Endothelial cell of umbilical vein (primary cell): Measurements from ENCODE around the gene NDUFAF2. TPM values are rescaled to one million over a fixed set of nuclear protein-coding genes. Genes with fewer than 3 reads are reported as not detected.

Source experiments
- BruUV-seq: library from RNA; stranded (reverse); fragments of 400-500 nt; replicated peaks from 2 replicates; lab custom pipeline; 2021; lab: Mats Ljungman, UMichigan
- CTCF ChIA-PET: fragments of 300-600, 350-600 bp; sonication (Branson Sonifier 250); formaldehyde crosslinking; loops from one replicate; lab custom pipeline; 2021; ENCODE audit warnings: antibody characterized with exemption, inconsistent platforms; lab: Charles Lee
- POLR2A ChIA-PET: fragments of 300-600, 350-600 bp; sonication (Branson Sonifier 250); formaldehyde crosslinking; loops from one replicate; lab custom pipeline; 2021; ENCODE audit warnings: antibody characterized with exemption, inconsistent platforms; lab: Charles Lee
- DNase-seq: peaks from one replicate; pipeline ENCODE4 v3.0.0-alpha.2; 2011; ENCODE audit warnings: low read depth, low spot score
- FAIRE-seq: peaks from 2 replicates; lab custom pipeline; 2011; peaks lifted over from hg19 to GRCh38; lab: Jason Lieb, UNC
- H2AFZ ChIP-seq: 2 replicates; pipeline ENCODE4 v1.6.0; 2012; ENCODE audit warnings: low read depth, low read length, control low read depth, inconsistent platforms
- H3K27ac ChIP-seq: 2 replicates; pipeline ENCODE4 v1.5.1; 2011; ENCODE audit warnings: low read depth, mild to moderate bottlenecking, control low read depth, low read length, moderate library complexity; ENCODE audit not compliant: insufficient read depth
- H3K27me3 ChIP-seq, 2 experiments: 2 replicates each; pipeline versions ENCODE4 v1.6.0 to v1.6.1; 2011; ENCODE audit warnings: low read length in 2 of 2, mixed read lengths in 1 of 2; ENCODE audit not compliant: control insufficient read depth in 2 of 2, insufficient read depth in 2 of 2
- H3K36me3 ChIP-seq, 2 experiments: 2 replicates in 1 of 2; 3 replicates in 1 of 2; pipeline ENCODE4 v1.5.1; 2011; ENCODE audit warnings: low read length in 2 of 2, mild to moderate bottlenecking in 1 of 2, moderate library complexity in 1 of 2; ENCODE audit not compliant: control insufficient read depth in 2 of 2, insufficient read depth in 2 of 2; ENCODE audit errors: extremely low read depth in 1 of 2
- H3K4me1 ChIP-seq: 3 replicates; pipeline ENCODE4 v1.5.1; 2011; ENCODE audit warnings: mild to moderate bottlenecking, low read length; ENCODE audit not compliant: control insufficient read depth, insufficient read depth; ENCODE audit errors: extremely low read depth
- H3K4me2 ChIP-seq: 2 replicates; pipeline ENCODE4 v1.6.1; 2011; ENCODE audit warnings: low read length, control low read depth, mixed read lengths; ENCODE audit not compliant: insufficient read depth
- H3K4me3 ChIP-seq, 3 experiments: fragments of 200-600 bp in 1 of 3; sonication (generic), shearing (Covaris generic) in 1 of 3; replicated peaks in 1 of 3; 2 replicates each; pipeline ENCODE4 v1.5.1; 2011 to 2016; ENCODE audit warnings: control low read depth in 3 of 3, low read length in 3 of 3, mild to moderate bottlenecking in 2 of 3, inconsistent platforms in 1 of 3, low read depth in 1 of 3, moderate library complexity in 1 of 3; ENCODE audit not compliant: insufficient read depth in 1 of 3
- H3K79me2 ChIP-seq: 2 replicates; pipeline ENCODE4 v1.6.0; 2012; ENCODE audit warnings: low read length, inconsistent platforms; ENCODE audit not compliant: control insufficient read depth, insufficient read depth
- H3K9ac ChIP-seq: replicated peaks from 2 replicates; pipeline ENCODE3; 2011; ENCODE audit warnings: low read length, control low read depth; ENCODE audit not compliant: insufficient read depth; ENCODE audit errors: extremely low read depth
- H3K9me1 ChIP-seq: replicated peaks from 3 replicates; pipeline ENCODE4 v1.6.0; 2011; ENCODE audit warnings: mild to moderate bottlenecking, low read length; ENCODE audit not compliant: control insufficient read depth, insufficient read depth; ENCODE audit errors: extremely low read depth
- H3K9me3 ChIP-seq: replicated peaks from 2 replicates; pipeline ENCODE4 v1.5.1; 2012; ENCODE audit warnings: low read length, inconsistent platforms; ENCODE audit not compliant: control insufficient read depth, insufficient read depth
- H4K20me1 ChIP-seq: replicated peaks from 2 replicates; pipeline ENCODE3; 2011; ENCODE audit warnings: mild to moderate bottlenecking, low read length; ENCODE audit not compliant: control insufficient read depth, insufficient read depth; ENCODE audit errors: extremely low read depth
- CTCF ChIP-seq, 2 donors: IDR thresholded peaks; 1 replicate in 1 of 2; 2 replicates in 1 of 2; pipeline ENCODE4 v1.5.1; 2011; ENCODE audit warnings: low read length in 2 of 2, mild to moderate bottlenecking in 2 of 2, moderate library complexity in 2 of 2, control low read depth in 1 of 2, inconsistent platforms in 1 of 2, low read depth in 1 of 2; ENCODE audit not compliant: insufficient read depth in 1 of 2; ENCODE audit errors: extremely low read depth in 1 of 2
- EZH2 ChIP-seq: IDR thresholded peaks from 2 replicates; pipeline ENCODE4 v1.6.1; 2012; ENCODE audit warnings: borderline replicate concordance, low read depth, mild to moderate bottlenecking, moderate library complexity, low read length, inconsistent platforms; ENCODE audit not compliant: severe bottlenecking
- JUN ChIP-seq: IDR thresholded peaks from 2 replicates; pipeline ENCODE4 v1.6.1; 2011; ENCODE audit warnings: borderline replicate concordance, low read depth; ENCODE audit not compliant: insufficient read length, insufficient read depth
- MYC ChIP-seq: IDR thresholded peaks from one replicate; pipeline ENCODE4 v1.6.1; 2011; ENCODE audit warnings: mild to moderate bottlenecking, low read depth, low read length
- POLR2A ChIP-seq: IDR thresholded peaks from 2 replicates; pipeline ENCODE4 v1.6.1; 2012; ENCODE audit warnings: low read depth, mild to moderate bottlenecking, control low read depth, low read length
- POLR2AphosphoS5 ChIP-seq: IDR thresholded peaks from 2 replicates; pipeline ENCODE4 v1.6.1; 2012; ENCODE audit warnings: low read depth, mild to moderate bottlenecking, control low read depth, low read length, moderate library complexity; ENCODE audit not compliant: insufficient read depth
- dilution Hi-C: fragments of 300-500 bp; cut with MboI; formaldehyde crosslinking; loops from one replicate; pipeline ENCODE4 v1.15.0; 2019; ENCODE audit warnings: low sequenced_read_pairs; ENCODE audit not compliant: extremely low pct_ligation_motif_present
- intact Hi-C: fragments of 100-400 bp; cut with micrococcal nuclease; formaldehyde crosslinking; loops from one replicate; pipeline ENCODE4 v1.10.0; 2022
- polyA plus RNA-seq, 4 experiments: library from polyadenylated mRNA; depleted of rRNA in 3 of 4; stranded (reverse) in 3 of 4; unstranded in 1 of 4; fragments of >200 nt; gene quantifications; 2 replicates each; pipeline versions ENCODE4 v1.2.1 to v1.2.3, GENCODE V29; 2011 to 2012; ENCODE audit warnings: missing spikeins in 1 of 4
- total RNA-seq: library from RNA; stranded (reverse); gene quantifications from 2 replicates; pipeline ENCODE4 v1.2.3, GENCODE V29; 2021

The NDUFAF2 gene
- total and polyA plus RNA-seq, 2 donors (not counting 3 experiments of a cell fraction or from before 2014, with no cell fraction given) = 10.7 to 39.9 TPM

- TF ChIP-seq POLR2A = no peak
- no peak for TF ChIP-seq JUN
- no peak for TF ChIP-seq CTCF (IDR thresholded peaks at IDR 0.05; ENCODE audit: extremely low read depth in 1 of 2, insufficient read depth in 1 of 2, low read depth in 1 of 2, low read length in 2 of 2)
- no peak for TF ChIP-seq MYC
- no peak for TF ChIP-seq POLR2AphosphoS5
- no peak for TF ChIP-seq EZH2
- ChIA-PET CTCF (no interaction called here), POLR2A (no interaction called here)
- H3K27me3 ChIP-seq = no peaks in the 10 kb centered on the region
- FAIRE-seq (no peak), DNase-seq (no peak)
- H3K9ac ChIP-seq = no peak overlapping the region
- dilution Hi-C loops (no loop called here), intact Hi-C loops (no loop called here)
- no peaks in the 10 kb centered on the region for H3K79me2 ChIP-seq
- no peak overlapping the region for H3K4me3 ChIP-seq
- no peaks in the 10 kb centered on the region for H3K9me1 ChIP-seq
- no peak overlapping the region for H2AFZ ChIP-seq
- no peaks in the 10 kb centered on the region for H3K4me1 ChIP-seq
- no peaks in the 10 kb centered on the region for H3K9me3 ChIP-seq
- H3K4me2 ChIP-seq = no peak overlapping the region
- no TSS peak for BruUV-seq
- H3K27ac ChIP-seq = no peak overlapping the region
- no peaks in the 10 kb centered on the region for H4K20me1 ChIP-seq
- H3K36me3 ChIP-seq = no peaks in the 10 kb centered on the region
Measured at GRCh38 chr5:61082516-61083280, 137.7 kb downstream of the NDUFAF2 start.
